Fibroblast of skin of left quadriceps (primary cell): ENCODE measurements around the gene FAM76B.

Experiments
- DNase-seq, 2 experiments: peaks; one replicate each; pipeline ENCODE4 v3.0.0-alpha.2; 2013; ENCODE audit warnings: low read depth in 2 of 2

Gene FAM76B

GRCh38 chr11:95792200-95792599, 2.6 kb upstream of the FAM76B start:
- no peak for DNase-seq

DNA sequence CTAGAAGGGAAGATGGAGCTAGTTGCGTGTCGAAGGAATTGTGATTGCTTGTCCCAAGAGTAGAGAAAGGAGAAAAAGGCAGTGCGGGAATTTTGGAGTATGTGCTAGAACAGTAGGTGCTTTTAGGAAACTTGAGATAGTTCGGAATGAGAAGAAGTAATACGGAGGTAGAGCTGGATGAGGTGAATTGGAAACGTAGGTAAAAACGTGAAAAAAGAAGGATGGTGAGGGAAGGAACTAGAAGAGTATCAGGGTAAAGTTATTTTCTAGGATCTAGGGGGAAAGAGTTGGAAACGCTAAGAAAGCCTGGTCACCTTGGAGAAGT, 2.1 kb upstream of the FAM76B start:
- no peak for DNase-seq

DNA sequence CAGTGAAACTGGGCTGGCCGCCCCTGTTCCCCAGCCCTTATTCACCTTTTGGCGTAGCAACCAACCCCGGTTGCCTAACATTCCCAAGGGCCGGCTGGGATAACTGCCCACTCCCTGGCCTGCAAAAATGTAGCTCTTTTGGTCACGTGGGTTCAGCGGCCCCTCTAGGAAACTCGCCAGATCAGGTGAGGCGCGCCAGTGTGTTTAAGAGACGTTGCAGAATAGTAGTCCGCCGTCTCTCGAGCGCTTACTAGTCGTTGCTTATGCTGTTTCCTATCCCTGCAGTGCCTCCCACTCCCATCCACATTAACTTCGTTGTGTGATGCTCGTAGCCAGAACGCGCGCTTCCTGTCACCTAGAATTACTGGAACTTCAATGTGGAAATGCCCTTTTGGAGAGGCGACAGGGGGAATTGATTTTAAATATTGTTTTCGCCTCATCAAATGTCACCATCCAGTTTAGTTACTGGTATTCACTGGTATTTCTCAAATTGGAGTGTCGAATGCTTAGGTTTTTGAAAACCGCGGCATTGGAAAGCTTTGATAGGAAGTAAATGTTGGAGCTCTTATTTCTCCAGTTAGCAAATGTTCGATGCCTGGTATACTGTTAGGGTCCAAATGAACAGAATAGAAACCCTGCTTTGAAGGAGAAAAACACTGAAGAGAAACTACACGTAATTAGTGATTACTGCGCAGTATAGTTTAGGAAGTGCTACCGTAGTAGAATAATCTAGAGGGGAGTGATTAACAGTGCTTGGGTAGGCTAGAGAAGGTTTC, 1.5 kb upstream of the FAM76B start:
- peak in 1 of 2 experiments; percentile 8 for DNase-seq

- DNase-seq = peak; percentile 97 to 98
These were observed 746 bp upstream of the FAM76B start, which contains the start of gene CEP57 for GRCh38 chr11:95790123-95790932. Gene CEP57, plus strand, starts transcription at chr11:95790498. Its CDS starts 201 bp downstream, at chr11:95790699.

DNA sequence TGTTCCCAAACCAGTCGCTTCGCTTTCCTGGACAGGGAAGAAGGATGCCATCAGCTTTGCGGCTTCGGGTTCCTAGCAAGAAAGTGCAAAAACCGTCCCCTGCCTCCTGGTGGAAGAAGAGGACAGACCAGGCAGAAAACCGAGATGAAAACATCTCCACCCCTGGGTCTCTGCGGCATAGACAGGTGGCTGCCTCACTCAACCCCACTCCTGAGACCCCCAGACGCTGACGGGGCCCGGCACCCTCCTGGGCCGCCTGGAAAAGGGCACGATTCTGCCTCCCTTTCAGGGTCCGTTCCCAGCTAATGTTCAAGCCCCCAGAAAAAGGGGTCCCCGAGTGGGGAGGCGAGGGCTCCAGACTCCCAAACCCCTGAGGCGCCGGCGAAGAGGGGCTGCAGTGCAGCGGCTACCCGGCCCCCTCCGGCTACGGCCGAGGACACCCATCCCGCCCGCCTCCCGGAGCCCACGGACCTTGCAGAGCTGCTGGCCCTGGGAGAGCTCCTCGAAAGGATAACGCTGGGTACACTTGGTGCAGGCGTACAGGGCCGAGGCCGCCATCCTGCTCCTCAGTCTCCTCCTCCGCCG, 569 bp downstream of the FAM76B start:
- DNase-seq = no peak

GRCh38 chr11:95780544-95780943, 9.0 kb downstream of the FAM76B start:
- no peak for DNase-seq

- DNase-seq = no peak
These were observed 10.9 kb downstream of the FAM76B start for GRCh38 chr11:95778699-95779098.

DNA sequence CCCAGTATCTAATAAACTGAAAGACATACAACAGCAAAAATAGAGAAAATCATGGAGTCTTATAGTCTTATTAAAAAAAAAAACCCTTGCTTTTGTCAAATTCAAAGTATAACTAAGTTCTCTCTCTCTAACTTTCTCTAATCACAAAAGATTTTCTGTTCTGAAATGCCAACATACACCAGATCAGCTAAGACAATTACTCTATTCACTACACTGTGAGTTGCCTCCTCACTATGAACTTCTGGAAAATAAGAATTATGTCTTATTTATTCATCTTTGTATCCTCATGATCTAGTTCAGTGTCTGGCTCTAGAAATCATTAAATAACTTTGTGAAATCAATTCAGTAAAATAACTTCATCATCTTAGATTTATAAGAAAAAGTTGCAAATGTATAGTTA, 12.7 kb downstream of the FAM76B start:
- DNase-seq = no peak

DNA sequence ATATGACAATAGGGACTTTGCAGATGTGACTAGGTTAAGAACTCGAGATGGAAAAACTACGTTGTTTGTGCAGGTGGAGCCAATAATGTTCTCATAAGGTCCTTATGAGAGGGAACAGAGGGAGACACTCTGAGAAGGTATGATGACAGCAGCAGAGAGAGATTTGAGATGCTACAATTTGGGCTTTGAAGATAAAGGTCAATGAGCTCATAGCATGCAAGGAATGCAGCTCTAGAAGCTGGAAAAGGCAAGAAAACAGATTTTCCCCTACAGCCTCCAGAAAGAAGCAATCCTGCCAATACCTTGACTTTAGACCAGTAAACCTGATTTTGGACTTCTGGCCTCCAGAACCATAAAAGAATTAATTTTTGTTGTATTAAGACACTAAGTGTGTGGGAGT, 21.1 kb downstream of the FAM76B start:
- no peak for DNase-seq

DNA sequence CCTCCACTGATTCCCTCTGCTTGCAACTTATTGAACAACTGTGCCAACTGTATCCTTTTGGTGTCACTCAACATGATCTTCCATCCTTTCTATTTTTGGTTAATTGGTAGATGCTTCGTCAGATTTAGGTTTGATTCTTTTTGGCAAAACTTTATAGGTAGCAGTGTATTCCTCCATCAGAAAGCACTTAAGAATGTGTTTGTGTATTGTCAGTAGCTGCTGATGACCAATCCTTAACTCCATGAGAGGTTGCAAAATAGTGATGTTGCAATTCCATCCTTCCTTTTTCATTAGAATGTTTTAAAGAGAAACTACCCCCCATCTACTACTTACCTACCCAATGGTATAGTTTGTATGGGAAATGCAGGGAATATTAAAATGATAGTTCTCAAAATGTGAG, 22.1 kb downstream of the FAM76B start:
- peak; percentile 47 to 48 for DNase-seq

DNA sequence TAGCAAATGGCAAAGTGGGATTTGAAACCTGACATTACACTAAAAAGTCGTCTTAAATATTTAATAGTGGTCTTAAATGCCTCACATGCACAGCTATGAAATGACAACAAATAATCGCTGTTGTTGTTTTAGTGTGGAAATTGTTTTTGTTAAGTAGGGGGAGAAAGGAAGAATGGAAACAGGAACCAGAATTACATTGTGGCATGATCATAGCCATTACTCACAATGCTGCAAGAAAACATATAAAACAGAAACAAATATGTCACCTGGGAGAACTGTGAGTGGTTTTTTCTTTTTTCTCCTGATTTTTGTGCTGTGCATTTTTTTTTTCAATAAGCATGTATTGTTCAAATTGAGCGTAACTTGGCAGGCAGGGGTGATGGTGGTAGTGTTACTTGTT, 22.9 kb downstream of the FAM76B start:
- DNase-seq = no peak

DNA sequence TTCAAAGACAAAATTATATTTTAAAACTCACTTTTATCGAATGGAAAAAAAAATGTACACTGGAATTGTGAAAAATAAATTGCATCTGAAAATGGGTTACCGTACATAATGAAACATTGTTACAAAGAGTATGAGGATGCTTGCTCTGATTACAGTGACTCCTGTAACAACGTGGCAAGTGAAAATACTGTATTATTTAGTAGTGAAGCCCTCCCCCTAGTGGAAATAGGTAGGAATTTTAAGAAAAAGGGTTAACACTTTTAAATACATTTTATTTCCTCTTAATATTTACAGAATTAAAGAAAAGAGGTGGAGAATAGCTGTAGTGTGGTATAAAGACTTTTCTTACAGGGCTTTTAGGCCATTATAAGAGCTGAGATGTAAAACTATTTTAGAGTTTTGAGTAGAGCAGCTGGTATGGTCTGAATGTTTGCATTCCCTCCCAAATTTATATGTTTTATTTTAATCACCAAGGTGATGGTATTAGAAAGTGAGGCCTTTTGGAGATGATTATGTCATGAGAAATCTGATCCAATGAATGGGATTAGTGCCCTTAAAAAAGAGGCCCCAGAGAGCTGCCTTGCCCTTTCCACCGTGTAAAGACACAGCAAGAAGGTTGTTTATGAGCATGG, 25.2 kb downstream of the FAM76B start:
- peak; percentile 44 to 55 for DNase-seq

- peak; percentile 9 to 17 for DNase-seq
These were observed 27.0 kb downstream of the FAM76B start for GRCh38 chr11:95762534-95762933.

DNA sequence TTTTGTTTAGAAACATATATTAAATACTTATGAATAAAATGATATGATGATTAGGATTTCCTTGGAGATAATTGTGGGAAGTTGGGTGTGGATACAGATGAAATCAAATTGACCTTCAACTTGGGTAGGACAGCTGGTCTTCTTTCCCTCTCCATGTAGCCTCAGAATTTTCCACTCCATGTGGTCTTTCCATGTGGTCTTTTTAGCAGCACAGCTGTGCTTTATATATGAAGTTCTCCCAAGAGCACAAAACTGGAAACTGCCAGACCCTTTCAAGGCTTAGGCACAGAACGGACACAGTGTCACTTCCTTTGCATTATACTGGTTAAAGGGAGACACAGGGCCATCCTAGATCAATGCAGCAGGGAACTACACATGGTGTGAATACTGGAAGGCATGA, 28.6 kb downstream of the FAM76B start:
- DNase-seq = no peak

DNA sequence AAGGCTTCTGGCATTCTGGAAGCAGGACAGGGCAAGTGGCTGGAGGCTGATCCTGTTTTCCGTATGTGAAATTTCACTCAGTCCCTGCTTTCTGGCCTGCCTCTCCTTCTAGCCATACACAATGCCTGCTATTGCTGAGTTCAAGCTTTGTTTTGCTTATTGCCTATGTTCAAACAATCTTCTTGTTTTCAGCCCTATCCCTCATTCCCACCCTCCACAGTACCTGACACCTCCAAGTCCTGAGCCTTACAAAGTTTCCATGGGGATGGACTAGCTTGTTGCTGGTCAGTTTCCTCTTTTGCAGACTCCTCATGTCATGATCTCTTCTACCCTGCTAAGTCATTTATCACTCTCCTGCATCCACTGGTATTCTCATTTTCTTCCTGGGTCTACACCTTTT, 38.1 kb downstream of the FAM76B start:
- DNase-seq = no peak

DNA sequence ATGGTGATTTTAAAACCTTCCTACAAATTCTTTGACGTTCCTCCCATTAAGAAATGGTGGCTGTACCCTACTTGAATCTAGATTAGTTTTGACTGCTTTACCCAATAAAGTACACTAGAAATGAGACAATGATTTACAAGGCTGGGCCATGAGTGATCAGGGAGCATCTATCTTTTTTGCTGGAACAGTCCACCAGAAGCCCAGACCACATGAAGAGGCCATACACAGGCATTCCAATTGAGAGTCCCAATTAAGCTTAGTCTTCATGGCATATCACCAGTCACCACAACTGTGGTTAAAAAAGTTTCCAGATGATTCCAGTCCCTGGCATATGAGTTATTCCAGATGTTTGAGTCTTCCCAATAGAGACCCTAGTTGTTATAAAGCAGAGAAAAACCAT, 39.5 kb downstream of the FAM76B start:
- DNase-seq = no peak

GRCh38 chr11:95739108-95739938, 50.3 kb downstream of the FAM76B start:
- DNase-seq = no peak

DNA sequence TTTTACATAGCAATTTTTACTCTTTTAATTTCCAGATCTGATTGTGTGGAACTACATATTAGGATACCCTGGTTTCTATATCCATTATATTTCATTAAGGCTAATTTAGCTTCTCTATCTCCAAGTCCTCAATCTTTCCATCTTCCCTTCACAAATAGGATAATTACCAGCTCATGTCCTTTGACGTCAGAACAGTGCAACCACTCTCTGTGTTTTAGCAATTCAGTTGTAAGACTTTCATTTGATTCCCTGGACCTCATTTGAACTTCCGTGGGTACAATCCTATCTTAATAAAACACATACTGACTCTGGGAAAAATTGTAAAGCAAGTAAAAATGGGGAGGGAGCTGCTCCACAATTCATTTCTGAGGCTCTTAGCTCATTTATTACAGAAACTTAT, 52.8 kb downstream of the FAM76B start:
- DNase-seq = peak in 1 of 2 experiments; percentile 7

GRCh38 chr11:95736355-95736754, 53.2 kb downstream of the FAM76B start:
- DNase-seq = no peak

DNA sequence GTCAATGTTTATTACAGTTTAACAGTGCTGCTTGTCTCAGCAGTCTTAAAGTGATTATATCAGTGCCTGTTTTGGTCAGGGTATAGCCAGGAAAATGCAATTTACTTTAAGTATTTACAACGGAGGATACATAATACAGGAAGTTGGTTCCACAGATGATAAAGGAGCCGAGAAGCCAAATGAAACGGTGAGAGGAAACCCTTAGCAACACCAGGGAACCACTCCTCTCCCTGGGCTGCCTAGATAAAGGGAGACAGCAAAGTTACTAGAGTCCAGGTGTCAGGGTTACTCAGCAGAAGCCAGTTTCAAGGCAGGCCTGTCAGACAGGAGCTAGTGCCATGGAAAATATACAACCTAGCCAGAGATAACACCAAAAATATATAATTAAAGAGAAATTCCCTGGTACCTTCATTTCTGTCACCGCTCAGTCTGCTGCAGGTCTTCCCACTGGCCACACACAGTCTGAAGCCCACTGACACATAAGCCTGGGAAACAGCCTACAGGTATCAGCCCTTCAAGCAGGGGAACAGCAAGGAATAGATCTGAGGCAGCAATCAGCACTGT, 55.5 kb downstream of the FAM76B start:
- DNase-seq = no peak
